Mucosa of rectum (tissue), 2 donors: ENCODE results near the gene TCTN1.
A peak's percentile ranks its signal among the peaks of the same experiment; 100 is the strongest.
"Not testable (repeated sequence)": the region's sequence is repeated elsewhere in the genome, so short reads cannot be mapped to it uniquely, and the experiment has no call there.

ENCODE experiments used
- H3K27ac ChIP-seq, 2 donors: one replicate each; pipeline ENCODE4 v1.7.0; 2013; ENCODE audit warnings: inconsistent platforms in 2 of 2, low read depth in 2 of 2, low read length in 2 of 2
- H3K27me3 ChIP-seq, 2 donors: one replicate each; pipeline ENCODE4 v1.7.0; 2013; ENCODE audit warnings: low read length in 2 of 2; ENCODE audit not compliant: control insufficient read depth in 2 of 2, insufficient read depth in 2 of 2
- H3K36me3 ChIP-seq, 2 donors: one replicate each; pipeline ENCODE4 v1.7.0; 2013; ENCODE audit warnings: low read length in 2 of 2; ENCODE audit not compliant: control insufficient read depth in 2 of 2, insufficient read depth in 2 of 2
- H3K4me1 ChIP-seq, 2 donors: one replicate each; pipeline ENCODE4 v1.7.0; 2013; ENCODE audit warnings: low read length in 2 of 2, mild to moderate bottlenecking in 1 of 2; ENCODE audit not compliant: control insufficient read depth in 2 of 2, insufficient read depth in 2 of 2
- H3K4me3 ChIP-seq, 2 donors: one replicate each; pipeline ENCODE4 v1.7.0; 2013; ENCODE audit warnings: low read length in 2 of 2
- H3K9ac ChIP-seq, 2 donors: one replicate each; pipeline ENCODE4 v1.7.0; 2013; ENCODE audit warnings: low read length in 2 of 2, low read depth in 1 of 2, mild to moderate bottlenecking in 1 of 2
- H3K9me3 ChIP-seq, 2 donors: one replicate each; pipeline ENCODE4 v1.7.0; 2013; ENCODE audit warnings: low read length in 2 of 2; ENCODE audit not compliant: control insufficient read depth in 2 of 2
- donor health status: healthy.
- donor health status: Normal muscosa, but diverticular disease.

The TCTN1 gene

DNA sequence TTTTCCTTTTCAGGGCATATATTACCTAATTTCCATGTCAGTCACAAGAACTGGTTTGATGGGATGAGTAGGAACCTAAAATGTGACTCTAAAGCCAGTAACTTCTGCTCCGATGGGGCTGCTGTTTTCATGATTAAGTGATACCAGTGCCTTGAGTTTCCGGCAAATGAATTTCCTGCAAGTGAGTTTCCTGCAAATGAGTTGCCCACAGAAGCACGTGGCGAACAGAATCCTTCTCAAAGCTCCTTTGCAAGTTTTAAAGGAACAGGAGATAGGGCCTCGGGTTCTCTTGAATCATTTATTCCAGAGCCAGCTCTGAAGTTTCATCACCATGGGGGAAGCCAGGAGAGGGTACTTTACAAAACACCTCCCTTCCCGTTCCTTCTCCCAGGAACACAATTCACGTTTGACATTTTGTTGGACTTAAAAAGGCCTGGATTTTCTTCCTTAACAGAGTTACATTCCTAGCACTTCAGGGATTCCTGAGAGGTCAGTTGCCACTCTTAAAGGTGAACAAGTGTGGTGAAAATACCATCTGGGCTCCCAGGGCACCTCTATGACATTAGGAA is 28.6 kb upstream of the TCTN1 start:
- H3K9ac ChIP-seq, result no peak overlapping the region
- H3K9me3 ChIP-seq, result no peaks in the 10 kb centered on the region
- H3K27ac ChIP-seq, result peak overlapping the region; percentile 15 to 32
- no peaks in the 10 kb centered on the region for H3K36me3 ChIP-seq
- no peak overlapping the region for H3K4me3 ChIP-seq
- H3K27me3 ChIP-seq, result no peaks in the 10 kb centered on the region
- peaks cover 15 to 25% of the 10 kb centered on the region in 2 donors for H3K4me1 ChIP-seq

DNA sequence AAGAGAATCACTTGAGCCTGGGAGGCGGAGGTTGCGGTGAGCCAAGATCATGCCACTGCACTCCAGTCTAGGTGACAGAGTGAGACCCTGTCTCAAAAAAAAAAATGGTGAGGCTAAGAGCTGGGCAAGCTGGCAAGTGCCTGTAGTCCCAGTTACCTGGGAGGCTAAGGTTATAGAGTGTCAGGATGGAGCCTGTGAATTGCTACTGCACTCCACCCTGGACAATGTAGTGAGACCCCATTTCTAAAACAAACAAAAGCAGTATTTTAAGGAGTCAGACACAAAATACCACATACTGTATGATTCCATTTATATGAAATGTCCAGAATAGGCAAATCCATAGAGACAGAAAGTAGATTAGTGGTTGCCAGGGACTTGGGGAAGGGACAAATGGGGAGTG is 26.8 kb upstream of the TCTN1 start:
- H3K4me1 ChIP-seq, result peaks cover 21 to 33% of the 10 kb centered on the region in 2 donors
- not testable (repeated sequence) for H3K36me3 ChIP-seq, H3K27me3 ChIP-seq, H3K9ac ChIP-seq, H3K9me3 ChIP-seq, H3K27ac ChIP-seq, H3K4me3 ChIP-seq

DNA sequence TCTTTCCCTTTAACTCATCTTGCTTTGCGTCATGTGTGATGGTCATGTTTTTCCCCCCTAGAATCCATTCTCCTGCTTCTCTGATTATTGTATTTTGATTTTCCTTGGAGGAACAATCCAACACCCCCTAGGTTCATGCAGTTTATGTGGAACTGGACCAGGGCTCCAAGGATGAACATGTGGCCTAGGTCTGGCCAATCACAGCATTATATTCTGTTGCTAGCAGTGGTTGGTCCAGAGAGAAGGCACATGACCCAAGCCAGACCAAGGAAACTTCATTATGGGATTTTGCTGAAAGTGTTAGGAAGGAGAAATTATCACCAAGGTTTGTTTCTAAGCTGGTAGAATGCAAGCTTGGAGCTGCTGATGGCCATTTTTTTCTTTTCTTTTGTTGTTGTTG is 23.9 kb upstream of the TCTN1 start:
- H3K4me3 ChIP-seq, result no peak overlapping the region
- no peaks in the 10 kb centered on the region for H3K27me3 ChIP-seq
- no peaks in the 10 kb centered on the region for H3K9me3 ChIP-seq
- H3K4me1 ChIP-seq, result peaks cover 16 to 25% of the 10 kb centered on the region in 2 donors
- H3K27ac ChIP-seq, result peak overlapping the region in 1 of 2 donors; percentile 80
- H3K36me3 ChIP-seq, result no peaks in the 10 kb centered on the region
- no peak overlapping the region for H3K9ac ChIP-seq

DNA sequence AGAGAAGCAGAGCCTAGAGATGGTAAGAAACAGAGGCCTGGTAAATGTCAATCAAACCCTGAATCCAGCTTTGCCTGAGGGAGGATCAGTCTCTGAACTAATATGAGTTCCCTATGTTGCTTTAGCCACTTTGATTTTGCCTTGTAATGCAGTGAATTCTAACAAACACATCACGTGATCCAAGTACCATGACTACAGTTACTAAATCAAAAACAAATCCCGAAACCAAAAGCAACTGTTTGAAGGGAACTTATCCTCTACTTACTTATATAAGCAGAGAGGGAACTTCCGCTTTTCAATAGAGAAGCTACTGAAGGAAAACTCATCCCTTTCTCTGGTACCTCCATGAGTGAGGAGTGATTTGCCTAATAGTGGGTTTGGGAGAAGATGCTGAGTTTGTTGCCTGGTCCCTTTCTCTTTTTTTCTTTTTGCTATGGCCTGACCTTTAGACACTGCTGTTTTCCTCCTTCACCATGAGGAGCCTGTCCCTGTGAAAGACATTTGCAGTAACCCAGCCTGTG is 23.1 kb upstream of the TCTN1 start:
- no peaks in the 10 kb centered on the region for H3K27me3 ChIP-seq
- peak overlapping the region in 1 of 2 donors; percentile 22 for H3K4me3 ChIP-seq
- no peaks in the 10 kb centered on the region for H3K36me3 ChIP-seq
- peak overlapping the region; percentile 41 to 49 for H3K9ac ChIP-seq
- H3K9me3 ChIP-seq, result no peaks in the 10 kb centered on the region
- H3K27ac ChIP-seq, result peak overlapping the region; percentile 80 to 82
- peaks cover 16 to 19% of the 10 kb centered on the region in 2 donors for H3K4me1 ChIP-seq

DNA sequence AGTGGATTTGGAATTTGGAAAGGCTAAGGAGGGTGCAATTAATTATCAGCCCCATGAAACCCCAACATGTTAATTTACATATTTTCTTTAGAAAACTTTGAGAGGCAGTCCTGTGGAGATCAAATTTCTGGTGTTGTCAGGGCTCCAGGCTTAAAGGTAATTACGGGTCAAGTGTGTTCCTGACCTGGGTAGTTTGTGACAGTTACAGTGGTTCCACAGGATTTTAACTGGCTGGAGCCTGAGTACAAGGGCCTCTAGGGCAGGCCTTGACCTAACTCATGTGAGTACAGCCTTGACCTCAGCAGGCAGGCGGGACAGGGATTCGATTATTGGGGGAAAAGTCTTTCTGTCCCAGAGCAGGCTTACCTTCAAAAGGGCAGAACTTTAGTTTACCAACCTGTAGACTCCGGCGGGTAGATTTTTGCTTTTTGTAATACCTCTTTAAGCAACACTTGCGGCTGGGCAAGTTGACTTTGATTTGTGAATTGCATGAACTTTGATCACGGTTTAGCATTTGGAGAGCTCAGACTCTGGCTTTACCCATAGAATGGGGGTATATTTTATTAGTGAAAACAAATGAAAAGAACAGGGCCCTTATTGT is 22.4 kb upstream of the TCTN1 start:
- no peak overlapping the region for H3K4me3 ChIP-seq
- no peaks in the 10 kb centered on the region for H3K9me3 ChIP-seq
- H3K36me3 ChIP-seq, result no peaks in the 10 kb centered on the region
- peak overlapping the region; percentile 80 to 82 for H3K27ac ChIP-seq
- H3K27me3 ChIP-seq, result no peaks in the 10 kb centered on the region
- H3K9ac ChIP-seq, result no peak overlapping the region
- peaks cover 16 to 19% of the 10 kb centered on the region in 2 donors for H3K4me1 ChIP-seq

DNA sequence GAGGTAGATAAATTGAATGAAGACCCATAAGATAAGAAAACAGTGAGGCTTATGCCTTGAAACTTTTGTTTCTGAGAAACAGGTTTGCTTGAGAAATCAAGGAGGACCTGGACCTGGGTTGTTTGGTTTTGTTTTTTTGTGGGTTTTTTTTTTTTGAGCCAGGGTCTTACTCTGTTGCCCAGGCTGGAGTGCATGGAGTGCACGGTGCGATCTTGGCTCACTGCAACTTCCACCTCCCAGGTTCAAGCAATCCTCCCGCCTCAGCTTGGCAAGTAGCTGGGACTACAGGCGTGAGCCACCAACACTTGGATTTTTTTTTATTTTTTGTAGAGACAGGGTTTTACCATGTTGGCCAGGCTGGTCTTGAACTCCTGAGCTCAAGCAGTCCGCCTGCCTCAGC is 21.9 kb upstream of the TCTN1 start:
- no peaks in the 10 kb centered on the region for H3K9me3 ChIP-seq
- peak overlapping the region; percentile 80 to 82 for H3K27ac ChIP-seq
- H3K4me3 ChIP-seq, result no peak overlapping the region
- H3K9ac ChIP-seq, result no peak overlapping the region
- peaks cover 16 to 19% of the 10 kb centered on the region in 2 donors for H3K4me1 ChIP-seq
- no peaks in the 10 kb centered on the region for H3K27me3 ChIP-seq
- H3K36me3 ChIP-seq, result no peaks in the 10 kb centered on the region

DNA sequence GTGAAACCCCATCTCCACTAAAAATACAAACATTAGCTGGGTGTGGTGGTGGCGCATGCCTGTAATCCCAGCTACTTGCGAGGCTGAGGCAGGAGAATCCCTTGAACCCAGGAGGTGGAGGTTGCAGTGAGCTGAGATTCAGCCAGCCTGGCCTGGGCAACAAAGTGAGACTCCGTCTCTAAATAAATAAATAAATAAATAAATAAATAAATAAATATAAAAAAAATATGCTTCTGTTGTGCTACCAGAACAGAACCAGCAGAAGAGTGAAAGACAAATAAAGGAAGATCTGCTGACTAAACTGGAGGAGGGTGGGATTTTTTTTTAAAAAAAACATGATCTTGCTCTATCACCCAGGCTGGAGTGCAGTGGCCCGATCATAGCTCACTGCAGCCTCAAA is 21.0 kb upstream of the TCTN1 start:
- not testable (repeated sequence) for H3K27ac ChIP-seq, H3K4me3 ChIP-seq, H3K36me3 ChIP-seq, H3K9me3 ChIP-seq, H3K27me3 ChIP-seq, H3K9ac ChIP-seq
- H3K4me1 ChIP-seq, result peaks cover 16 to 19% of the 10 kb centered on the region in 2 donors

DNA sequence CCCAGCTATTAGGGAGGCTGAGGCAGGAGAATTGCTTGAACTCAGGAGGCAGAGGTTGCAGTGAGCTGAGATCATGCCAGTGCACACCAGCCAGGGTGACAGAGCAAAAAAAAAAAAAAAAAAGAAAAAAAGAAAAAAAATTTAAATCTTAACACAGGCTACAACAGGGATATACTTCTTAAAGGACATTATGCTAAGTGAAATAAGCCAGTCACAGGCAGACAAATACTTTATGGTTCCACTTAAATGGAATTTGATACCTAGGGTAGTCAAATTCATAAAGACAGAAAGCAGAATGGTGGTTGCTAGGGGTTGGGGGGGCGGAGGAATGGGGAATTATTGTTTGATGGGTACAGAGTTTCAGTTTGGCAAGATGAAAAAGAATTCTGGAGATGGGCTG is 16.0 kb upstream of the TCTN1 start:
- H3K36me3 ChIP-seq, result no peaks in the 10 kb centered on the region
- no peaks in the 10 kb centered on the region for H3K9me3 ChIP-seq
- no peak overlapping the region for H3K9ac ChIP-seq
- H3K27ac ChIP-seq, result no peak overlapping the region
- H3K4me1 ChIP-seq, result peaks cover 0 to 2% of the 10 kb centered on the region in 2 donors
- H3K4me3 ChIP-seq, result no peak overlapping the region
- no peaks in the 10 kb centered on the region for H3K27me3 ChIP-seq

DNA sequence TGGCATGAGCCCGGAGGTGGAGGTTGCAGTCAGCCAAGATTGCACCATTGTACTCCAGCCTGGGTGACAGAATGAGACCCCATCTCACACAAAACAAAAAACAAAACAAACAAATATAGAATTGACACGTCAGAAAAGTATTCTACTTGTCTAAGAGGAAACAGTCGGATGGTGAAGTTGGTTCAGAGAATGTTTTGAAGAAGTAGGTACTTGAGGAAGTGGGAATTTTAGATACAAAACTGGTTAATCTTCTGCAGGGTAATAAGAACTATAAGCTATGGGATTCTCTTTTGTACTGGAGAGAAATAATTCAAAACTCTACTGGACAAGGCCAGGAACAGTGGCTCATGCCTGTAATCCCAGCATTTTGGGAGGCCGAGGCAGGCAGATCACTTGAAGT is 14.6 kb upstream of the TCTN1 start:
- Histone ChIP-seq H3K27me3 (no peaks in the 10 kb centered on the region), H3K4me3 (no peak overlapping the region), H3K9ac (no peak overlapping the region), H3K36me3 (no peaks in the 10 kb centered on the region), H3K9me3 (no peaks in the 10 kb centered on the region), H3K27ac (no peak overlapping the region), H3K4me1 (peaks cover 0 to 2% of the 10 kb centered on the region in 2 donors)

DNA sequence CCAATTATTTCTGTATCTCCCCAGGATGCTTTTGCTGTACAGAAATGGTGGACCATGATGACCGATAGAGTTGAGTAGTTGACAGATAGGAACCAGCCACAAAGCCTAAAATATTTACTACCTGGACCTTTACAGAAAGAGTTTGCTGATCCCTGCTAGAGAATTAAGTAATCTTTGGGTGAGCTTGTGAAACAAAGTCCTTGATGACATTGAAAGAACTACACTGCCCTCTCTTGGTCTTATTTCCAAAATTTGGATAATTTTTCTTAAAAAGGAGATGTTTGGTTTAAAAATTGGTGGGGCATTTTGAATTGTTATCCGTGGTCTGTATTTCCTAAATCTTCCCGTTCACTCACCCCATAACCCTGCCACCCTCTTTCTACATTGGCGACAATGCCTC is 13.7 kb upstream of the TCTN1 start:
- Histone ChIP-seq H3K4me3 (no peak overlapping the region), H3K9ac (no peak overlapping the region), H3K36me3 (no peaks in the 10 kb centered on the region), H3K9me3 (no peaks in the 10 kb centered on the region), H3K4me1 (peaks cover 0 to 2% of the 10 kb centered on the region in 2 donors), H3K27ac (no peak overlapping the region), H3K27me3 (no peaks in the 10 kb centered on the region)
